H9 (cell line): ENCODE results near the gene THRB. TPM values are rescaled to one million over a fixed set of nuclear protein-coding genes. Genes with fewer than 3 reads are reported as not detected.

ENCODE experiments used
- DNase-seq: peaks from one replicate; pipeline ENCODE4 v3.0.0-alpha.2; 2017
- H2AFZ ChIP-seq: one replicate; pipeline ENCODE4 v1.6.1; 2013; ENCODE audit warnings: mild to moderate bottlenecking, low read length, control low read depth, moderate library complexity
- H2AK5ac ChIP-seq: 2 replicates; pipeline ENCODE4 v1.6.1; 2013; ENCODE audit warnings: low read length, control low read depth, mixed read lengths; ENCODE audit not compliant: insufficient read length
- H2BK120ac ChIP-seq: one replicate; pipeline ENCODE4 v1.6.1; 2013; ENCODE audit warnings: low read depth, mild to moderate bottlenecking, low read length, control low read depth, inconsistent platforms; ENCODE audit not compliant: poor library complexity, severe bottlenecking
- H2BK12ac ChIP-seq: 2 replicates; pipeline ENCODE4 v1.6.1; 2013; ENCODE audit warnings: low read length, control low read depth, mixed read lengths, low read depth; ENCODE audit not compliant: insufficient read length
- H2BK15ac ChIP-seq: 2 replicates; pipeline ENCODE4 v1.6.1; 2013; ENCODE audit warnings: low read depth, low read length, control low read depth
- H2BK20ac ChIP-seq: one replicate; pipeline ENCODE4 v1.6.1; 2013; ENCODE audit warnings: low read depth, mild to moderate bottlenecking, low read length, control low read depth, inconsistent platforms; ENCODE audit not compliant: poor library complexity, severe bottlenecking
- H2BK5ac ChIP-seq: 2 replicates; pipeline ENCODE4 v1.6.1; 2013; ENCODE audit warnings: low read length, control low read depth, mixed read lengths; ENCODE audit not compliant: insufficient read length
- H3K14ac ChIP-seq: 2 replicates; pipeline ENCODE4 v1.6.1; 2013; ENCODE audit warnings: low read length, control low read depth; ENCODE audit not compliant: insufficient read depth
- H3K18ac ChIP-seq: 2 replicates; pipeline ENCODE4 v1.6.1; 2013; ENCODE audit warnings: low read depth, mild to moderate bottlenecking, mixed read lengths, low read length, control low read depth; ENCODE audit not compliant: insufficient read length
- H3K23ac ChIP-seq: 2 replicates; pipeline ENCODE4 v1.6.1; 2013; ENCODE audit warnings: low read length, control low read depth, mixed read lengths, low read depth; ENCODE audit not compliant: insufficient read length
- H3K23me2 ChIP-seq: 2 replicates; pipeline ENCODE4 v1.6.1; 2013; ENCODE audit warnings: low read depth, mild to moderate bottlenecking, mixed read lengths, low read length, control low read depth; ENCODE audit not compliant: insufficient read length, poor library complexity, severe bottlenecking
- H3K27ac ChIP-seq: 2 replicates; pipeline ENCODE4 v1.5.1; 2013; ENCODE audit warnings: low read length, control low read depth, mixed read lengths, low read depth; ENCODE audit not compliant: insufficient read length
- H3K27me3 ChIP-seq: 2 replicates; pipeline ENCODE4 v1.6.1; 2013; ENCODE audit warnings: low read length, control low read depth, inconsistent platforms; ENCODE audit not compliant: insufficient read depth
- H3K4ac ChIP-seq: 2 replicates; pipeline ENCODE4 v1.6.1; 2013; ENCODE audit warnings: low read depth, mild to moderate bottlenecking, control low read depth, inconsistent platforms, low read length, moderate library complexity
- H3K4me1 ChIP-seq: 2 replicates; pipeline ENCODE4 v1.6.1; 2013; ENCODE audit warnings: low read length, control low read depth, inconsistent platforms; ENCODE audit not compliant: insufficient read depth
- H3K4me2 ChIP-seq: 2 replicates; pipeline ENCODE4 v1.6.1; 2013; ENCODE audit warnings: low read length, control low read depth, mixed read lengths; ENCODE audit not compliant: insufficient read length, insufficient read depth
- H3K56ac ChIP-seq: 2 replicates; pipeline ENCODE4 v1.6.1; 2013; ENCODE audit warnings: low read depth, mild to moderate bottlenecking, mixed read lengths, low read length, control low read depth; ENCODE audit not compliant: insufficient read length
- H3K79me1 ChIP-seq: 2 replicates; pipeline ENCODE4 v1.6.1; 2013; ENCODE audit warnings: low read depth, mild to moderate bottlenecking, moderate library complexity, low read length, control low read depth, inconsistent platforms; ENCODE audit not compliant: insufficient read depth, poor library complexity, severe bottlenecking
- H3K79me2 ChIP-seq: 2 replicates; pipeline ENCODE4 v1.6.1; 2013; ENCODE audit warnings: low read length, control low read depth, inconsistent platforms; ENCODE audit not compliant: insufficient read depth
- H3K9ac ChIP-seq: 2 replicates; pipeline ENCODE4 v1.6.1; 2013; ENCODE audit warnings: low read length, control low read depth, mixed read lengths; ENCODE audit not compliant: insufficient read length; ENCODE audit errors: extremely low read depth
- H3K9me3 ChIP-seq: one replicate; pipeline ENCODE4 v1.6.1; 2013; ENCODE audit warnings: low read depth, low read length, inconsistent platforms; ENCODE audit not compliant: control insufficient read depth
- H3T11ph ChIP-seq: one replicate; pipeline ENCODE4 v1.6.1; 2013; ENCODE audit warnings: mild to moderate bottlenecking, low read length, control low read depth, inconsistent platforms
- H4K20me1 ChIP-seq: one replicate; pipeline ENCODE4 v1.6.1; 2013; ENCODE audit not compliant: control insufficient read depth, insufficient read length, insufficient read depth
- H4K5ac ChIP-seq: 2 replicates; pipeline ENCODE4 v1.6.1; 2013; ENCODE audit warnings: low read depth, mild to moderate bottlenecking, mixed read lengths, low read length, control low read depth; ENCODE audit not compliant: insufficient read length
- H4K8ac ChIP-seq: replicated peaks from 2 replicates; pipeline ENCODE4 v1.6.1; 2013; ENCODE audit warnings: low read length, control low read depth, mixed read lengths, low read depth; ENCODE audit not compliant: insufficient read length
- H4K91ac ChIP-seq: 2 replicates; pipeline ENCODE4 v1.6.1; 2013; ENCODE audit warnings: low read depth, mild to moderate bottlenecking, moderate library complexity, mixed read lengths, low read length, control low read depth; ENCODE audit not compliant: insufficient read length
- H3K27ac Mint-ChIP-seq, 3 experiments: 2 replicates in 2 of 3; 3 replicates in 1 of 3; pipeline ENCODE4 v1.8.0; 2020 to 2021; ENCODE audit warnings: mixed read lengths in 3 of 3, mild to moderate bottlenecking in 1 of 3, moderate library complexity in 1 of 3
- H3K27me3 Mint-ChIP-seq: 2 replicates; pipeline ENCODE4 v1.8.0; 2021; ENCODE audit warnings: low read depth, mild to moderate bottlenecking, moderate library complexity, mixed read lengths
- H3K36me3 Mint-ChIP-seq, 3 experiments: 2 replicates in 2 of 3; 3 replicates in 1 of 3; pipeline ENCODE4 v1.8.0; 2020 to 2021; ENCODE audit warnings: low read depth in 3 of 3, mixed read lengths in 3 of 3; ENCODE audit not compliant: insufficient read depth in 1 of 3
- H3K4me1 Mint-ChIP-seq, 2 experiments: 2 replicates each; pipeline ENCODE4 v1.8.0; 2020; ENCODE audit warnings: mixed read lengths in 2 of 2
- H3K4me3 Mint-ChIP-seq, 2 experiments: 2 replicates in 1 of 2; 3 replicates in 1 of 2; pipeline ENCODE4 v1.8.0; 2020 to 2021; ENCODE audit warnings: mild to moderate bottlenecking in 2 of 2, mixed read lengths in 2 of 2, moderate library complexity in 1 of 2
- H3K9me3 Mint-ChIP-seq, 2 experiments: 2 replicates in 1 of 2; 3 replicates in 1 of 2; pipeline ENCODE4 v1.8.0; 2020; ENCODE audit warnings: mild to moderate bottlenecking in 2 of 2, mixed read lengths in 2 of 2, moderate library complexity in 1 of 2
- WGBS: extraction: QIAGEN DNeasy Blood & Tissue Kit; methylation state at CpG from one replicate; pipeline ENCODE4 v1.1.7; 2013; ENCODE audit warnings: missing lambda C conversion rate, low lambda C conversion rate, mixed read lengths; ENCODE audit not compliant: insufficient read length; ENCODE audit errors: extremely low coverage; 5-methylcytosine and 5-hydroxymethylcytosine counted together
- total RNA-seq: library from RNA; stranded (reverse); gene quantifications from 2 replicates; pipeline ENCODE4 v1.2.1, GENCODE V29; 2021
- TF ChIP-seq, protein P1 (sequence below): fragments of 200-600 bp; sonication (generic); conservative IDR thresholded peaks from 3 replicates; pipeline ENCODE4 v1.8.0; 2021; ENCODE audit warnings: antibody characterized with exemption, mild to moderate bottlenecking

THRB gene
- total RNA-seq, 1 experiment from 2014 or later: 8.6 TPM

DNA sequence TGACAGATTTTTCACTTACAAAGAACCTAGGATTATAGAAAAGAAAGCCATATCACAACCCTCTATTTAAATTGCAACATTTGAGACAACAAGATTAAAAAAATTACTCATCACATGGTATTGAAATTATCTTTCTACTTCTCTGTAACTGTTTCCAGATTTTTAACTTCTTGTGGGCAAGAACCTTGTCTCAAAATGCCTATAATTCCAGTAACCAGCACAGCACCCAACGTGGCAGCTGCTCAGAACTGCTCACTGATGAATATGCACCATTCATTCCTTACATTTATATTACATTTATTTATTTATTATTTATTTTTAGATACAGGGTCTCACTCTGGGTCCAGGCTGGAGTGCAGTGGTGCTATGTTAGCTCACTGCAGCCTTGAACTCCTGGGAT is 216.1 kb downstream of the THRB start:
- Histone ChIP-seq H4K5ac (no peak overlapping the region), H3K23ac (no peak overlapping the region), H2BK15ac (no peak overlapping the region), H3K23me2 (no peaks in the 10 kb centered on the region), H2BK120ac (no peak overlapping the region), H2AK5ac (no peak overlapping the region), H3K4me1 (no peaks in the 10 kb centered on the region), H3K9ac (no peak overlapping the region), H3K4me2 (no peak overlapping the region), H3K79me2 (no peaks in the 10 kb centered on the region), H2BK12ac (no peak overlapping the region), H4K8ac (no peak overlapping the region), H4K20me1 (no peaks in the 10 kb centered on the region), H2AFZ (no peak overlapping the region), H3K9me3 (no peaks in the 10 kb centered on the region), H3K79me1 (no peaks in the 10 kb centered on the region), H3T11ph (no peak overlapping the region), H3K56ac (no peak overlapping the region), H2BK5ac (no peak overlapping the region), H3K27me3 (no peaks in the 10 kb centered on the region), H3K4ac (no peak overlapping the region), H2BK20ac (no peak overlapping the region), H3K18ac (no peak overlapping the region), H3K27ac (no peak overlapping the region), H3K14ac (no peak overlapping the region), H4K91ac (no peak overlapping the region)
- TF ChIP-seq, protein P1, sequence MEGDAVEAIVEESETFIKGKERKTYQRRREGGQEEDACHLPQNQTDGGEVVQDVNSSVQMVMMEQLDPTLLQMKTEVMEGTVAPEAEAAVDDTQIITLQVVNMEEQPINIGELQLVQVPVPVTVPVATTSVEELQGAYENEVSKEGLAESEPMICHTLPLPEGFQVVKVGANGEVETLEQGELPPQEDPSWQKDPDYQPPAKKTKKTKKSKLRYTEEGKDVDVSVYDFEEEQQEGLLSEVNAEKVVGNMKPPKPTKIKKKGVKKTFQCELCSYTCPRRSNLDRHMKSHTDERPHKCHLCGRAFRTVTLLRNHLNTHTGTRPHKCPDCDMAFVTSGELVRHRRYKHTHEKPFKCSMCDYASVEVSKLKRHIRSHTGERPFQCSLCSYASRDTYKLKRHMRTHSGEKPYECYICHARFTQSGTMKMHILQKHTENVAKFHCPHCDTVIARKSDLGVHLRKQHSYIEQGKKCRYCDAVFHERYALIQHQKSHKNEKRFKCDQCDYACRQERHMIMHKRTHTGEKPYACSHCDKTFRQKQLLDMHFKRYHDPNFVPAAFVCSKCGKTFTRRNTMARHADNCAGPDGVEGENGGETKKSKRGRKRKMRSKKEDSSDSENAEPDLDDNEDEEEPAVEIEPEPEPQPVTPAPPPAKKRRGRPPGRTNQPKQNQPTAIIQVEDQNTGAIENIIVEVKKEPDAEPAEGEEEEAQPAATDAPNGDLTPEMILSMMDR: no peak
- Mint-ChIP-seq H3K9me3 (no peaks in the 10 kb centered on the region), H3K4me3 (no peak overlapping the region), H3K27ac (no peak overlapping the region; a peak in 1 of 7 replicates), H3K27me3 (no peaks in the 10 kb centered on the region), H3K36me3 (no peaks in the 10 kb centered on the region), H3K4me1 (no peaks in the 10 kb centered on the region)
- DNase-seq: no peak
- WGBS: no CpG with 5 or more reads among the region's 1 CpG
